GM19043 (cell line): Measurements from ENCODE around the gene KRT15.

ENCODE experiments used
- ATAC-seq: cut with Tn5 transposase; IDR thresholded peaks from one replicate; pipeline ENCODE4 v1.9.1; 2021; ENCODE audit warnings: low read depth; ENCODE audit not compliant: unreplicated experiment

The KRT15 gene

GRCh38 chr17:41507315-41507880 lies 11.3 kb downstream of the KRT15 start:
- ATAC-seq, result no peak

GRCh38 chr17:41505809-41506767 lies 12.6 kb downstream of the KRT15 start:
- no peak for ATAC-seq

DNA sequence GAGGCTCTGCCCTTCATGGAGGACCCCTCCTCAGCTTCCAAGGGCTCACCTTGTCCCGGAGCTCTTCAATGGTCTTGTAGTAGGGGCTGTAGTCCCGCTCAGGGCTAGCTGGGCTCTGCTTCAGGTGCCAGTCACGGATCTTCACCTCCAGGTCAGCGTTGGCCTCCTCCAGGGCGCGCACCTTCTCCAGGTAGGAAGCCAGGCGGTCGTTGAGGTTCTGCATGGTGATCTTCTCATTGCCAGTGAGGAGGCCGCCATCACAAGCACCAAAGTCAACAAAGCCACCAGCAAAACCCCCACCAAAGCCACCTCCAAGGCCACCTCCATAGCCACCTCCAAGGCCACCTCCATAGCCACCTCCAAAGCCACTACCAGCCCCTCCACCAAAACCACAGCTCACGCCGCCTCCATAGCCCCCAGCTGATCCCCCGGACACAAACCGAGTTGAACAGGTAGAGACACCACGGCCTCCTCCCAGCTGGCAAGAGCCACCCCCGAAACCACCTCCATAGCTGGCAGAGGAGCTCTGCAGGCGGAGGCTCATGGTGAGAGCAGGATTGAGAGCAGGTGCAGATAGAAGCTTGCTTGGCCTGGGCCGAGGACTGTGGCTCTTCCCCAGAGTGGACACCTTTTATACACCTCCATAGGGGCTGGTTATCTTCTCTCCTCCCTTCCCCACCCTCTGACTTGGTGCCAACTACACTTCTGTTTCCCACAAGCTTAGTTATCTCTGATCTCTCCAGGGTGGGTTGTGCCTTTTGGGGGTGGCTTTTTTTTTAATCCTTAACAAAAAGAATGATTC lies 13.5 kb downstream of the KRT15 start, which contains the start of gene KRT13:
Gene KRT13 (minus strand): TSS at position 606 of the 802 bp plus-strand sequence. CDS start 62 bp downstream, at position 544.
- no peak for ATAC-seq

DNA sequence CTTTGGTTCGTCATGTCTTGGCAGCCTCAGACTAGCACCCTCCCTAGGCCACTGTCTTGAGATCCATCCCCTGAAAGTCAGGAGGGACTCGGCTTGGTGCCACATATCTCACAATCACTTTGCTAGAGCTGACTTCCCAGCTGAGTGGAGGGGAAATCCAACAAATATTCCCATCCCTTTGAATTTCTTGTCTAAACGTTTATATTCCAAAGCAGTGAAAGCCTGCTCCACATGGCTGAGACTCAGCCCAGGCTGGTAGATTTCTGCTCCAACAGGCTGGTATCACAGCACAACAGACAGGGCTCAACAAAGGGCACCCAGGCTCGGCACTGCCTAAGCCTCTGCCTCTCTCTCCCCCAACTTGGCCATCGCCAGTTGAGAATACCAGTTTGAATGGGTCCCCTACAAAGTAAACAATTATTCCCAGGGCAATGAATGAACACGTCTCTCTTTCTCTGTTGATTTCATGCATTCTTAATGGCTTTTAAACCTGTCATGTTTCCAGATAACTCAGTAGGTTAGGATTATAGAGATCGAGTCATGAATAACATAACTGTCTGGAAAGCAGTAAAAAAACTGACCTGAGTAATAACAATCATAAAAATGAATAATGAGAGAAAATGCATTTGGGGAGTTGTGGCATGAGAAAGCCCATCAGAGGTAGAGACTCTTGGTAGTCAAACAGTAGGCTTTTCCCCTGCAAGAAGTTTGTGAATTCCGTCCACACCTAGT lies 14.3 kb downstream of the KRT15 start:
- no peak for ATAC-seq

GRCh38 chr17:41503202-41503601 lies 15.5 kb downstream of the KRT15 start:
- no peak for ATAC-seq

DNA sequence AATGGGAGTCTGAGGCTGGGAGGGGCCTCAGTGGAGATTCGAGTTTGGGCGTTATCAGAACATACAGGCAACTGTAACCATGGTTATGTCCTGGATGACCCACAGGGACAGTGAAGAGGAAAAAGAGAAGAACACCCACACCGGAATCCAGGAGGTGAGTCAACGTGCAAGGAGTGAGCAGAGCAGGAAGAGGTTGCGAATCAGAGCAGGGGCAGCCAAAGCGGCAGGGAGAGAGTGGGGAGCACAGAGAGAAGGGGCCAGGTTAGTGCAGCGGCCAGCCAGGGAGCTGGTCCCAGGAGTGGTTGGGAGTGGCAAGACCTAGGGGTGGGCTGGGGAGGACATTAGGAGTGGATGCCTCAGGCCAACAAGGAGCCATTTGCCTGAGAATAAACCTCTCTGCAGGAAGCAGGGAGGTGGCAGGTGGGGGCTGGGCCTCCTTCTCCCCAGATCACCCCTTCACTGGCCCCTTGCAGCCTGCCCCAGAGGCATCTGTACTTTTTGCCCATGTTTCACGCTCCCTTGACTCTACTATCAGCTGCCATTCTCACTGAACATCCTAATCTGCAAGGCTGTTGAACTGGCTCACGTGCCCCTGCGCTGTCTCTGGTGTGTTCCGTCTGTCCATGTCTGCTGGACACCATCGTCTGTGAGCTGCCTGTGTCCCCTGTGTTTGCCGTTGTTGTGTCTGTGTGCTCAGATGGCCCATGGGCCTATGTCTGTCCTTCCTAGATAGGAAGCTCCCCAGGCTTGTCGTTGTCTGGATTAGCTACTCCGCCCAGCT lies 18.4 kb downstream of the KRT15 start:
- no peak for ATAC-seq

DNA sequence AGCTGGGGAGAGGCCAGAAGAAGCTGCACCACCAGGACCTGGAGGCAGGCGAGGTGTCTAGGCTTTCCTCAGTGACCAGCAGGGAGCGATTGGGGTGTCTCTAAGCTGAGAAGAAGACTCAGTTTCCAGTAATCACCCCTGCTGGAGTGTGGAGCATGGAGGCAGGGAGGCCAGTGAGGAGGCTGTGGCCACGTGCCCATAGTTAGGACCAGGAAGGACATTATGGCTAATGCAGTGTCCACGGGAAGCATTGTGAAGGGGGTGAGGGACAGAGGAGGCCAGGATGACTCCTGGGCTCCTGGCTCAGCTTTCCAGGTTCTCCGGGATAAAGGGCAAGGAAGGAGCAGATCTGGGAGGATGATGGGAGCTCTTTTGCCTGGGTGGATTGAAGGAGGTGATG lies 19.0 kb downstream of the KRT15 start:
- no peak for ATAC-seq

DNA sequence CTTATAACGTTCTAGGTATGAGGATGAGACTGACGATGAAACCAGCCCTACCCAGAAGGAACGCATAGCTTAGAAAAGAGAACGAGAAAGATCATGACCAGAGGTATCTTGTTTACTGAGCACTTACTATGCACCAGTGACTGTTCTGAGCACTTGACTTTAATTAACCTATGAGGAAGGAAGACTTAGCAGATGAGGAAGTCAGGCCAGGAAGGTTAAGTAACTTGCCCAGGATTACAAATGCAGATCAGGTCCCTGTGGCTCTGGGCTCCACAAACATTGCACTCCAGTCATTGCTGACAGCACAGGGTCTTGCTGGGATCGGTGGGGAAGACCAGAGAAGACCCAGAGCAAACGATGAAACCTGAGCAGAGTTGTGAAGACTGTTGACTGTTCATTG lies 20.4 kb downstream of the KRT15 start:
- ATAC-seq, result no peak

GRCh38 chr17:41496803-41497484 lies 21.7 kb downstream of the KRT15 start:
- ATAC-seq, result peak; percentile 55

- no peak for ATAC-seq
Observed at GRCh38 chr17:41494524-41494923, 24.2 kb downstream of the KRT15 start.

- ATAC-seq, result no peak
Observed at GRCh38 chr17:41492771-41493170, 25.9 kb downstream of the KRT15 start.

- no peak for ATAC-seq
Observed at GRCh38 chr17:41492351-41492750, 26.3 kb downstream of the KRT15 start.

GRCh38 chr17:41491476-41491875 lies 27.2 kb downstream of the KRT15 start:
- no peak for ATAC-seq

DNA sequence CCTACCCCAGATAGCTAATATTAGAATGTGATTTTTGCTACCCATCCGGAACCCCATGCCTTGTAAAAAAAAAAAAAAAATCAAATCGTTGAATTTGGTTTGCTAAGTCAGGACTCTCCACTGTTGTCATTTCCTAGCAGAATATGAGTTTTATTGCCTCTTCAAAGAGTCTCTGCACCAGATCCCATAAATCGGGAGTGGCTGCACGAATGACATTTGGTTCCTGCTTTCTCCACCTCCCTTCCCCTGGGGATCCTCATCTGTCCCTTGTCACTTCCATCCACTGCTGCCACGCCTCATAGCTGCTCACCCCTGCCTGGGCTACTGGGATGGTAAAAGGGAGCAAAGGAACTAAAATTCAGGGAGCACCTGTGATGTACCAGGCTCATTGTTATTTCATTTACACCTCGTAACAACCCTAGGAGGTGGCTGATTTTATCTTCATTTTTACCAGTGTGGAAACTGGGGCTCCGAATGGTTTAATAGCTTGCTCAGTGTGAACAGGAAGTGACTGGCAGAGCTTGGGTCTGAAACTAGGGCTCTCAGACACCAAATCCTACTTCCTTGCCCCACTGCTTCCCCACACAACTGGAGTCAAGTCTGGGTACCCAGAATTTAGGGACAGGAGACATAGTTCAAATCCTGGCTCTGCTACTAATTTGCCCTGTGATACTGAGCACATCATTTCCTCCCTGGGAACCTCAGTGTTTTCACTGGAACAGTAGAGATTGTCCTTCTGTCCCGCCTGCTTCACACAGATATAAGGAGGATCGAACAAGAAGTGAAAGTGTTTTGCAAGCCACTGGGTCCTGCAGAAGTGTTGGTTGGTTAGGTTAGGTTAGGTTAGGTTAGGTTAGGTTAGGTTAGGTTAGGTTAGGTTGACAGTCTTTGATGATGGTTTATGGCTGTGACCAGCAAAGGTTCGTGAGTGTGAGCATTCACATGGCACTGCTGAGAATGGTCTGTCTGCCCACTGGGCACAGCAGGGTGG lies 28.4 kb downstream of the KRT15 start:
- no peak for ATAC-seq

DNA sequence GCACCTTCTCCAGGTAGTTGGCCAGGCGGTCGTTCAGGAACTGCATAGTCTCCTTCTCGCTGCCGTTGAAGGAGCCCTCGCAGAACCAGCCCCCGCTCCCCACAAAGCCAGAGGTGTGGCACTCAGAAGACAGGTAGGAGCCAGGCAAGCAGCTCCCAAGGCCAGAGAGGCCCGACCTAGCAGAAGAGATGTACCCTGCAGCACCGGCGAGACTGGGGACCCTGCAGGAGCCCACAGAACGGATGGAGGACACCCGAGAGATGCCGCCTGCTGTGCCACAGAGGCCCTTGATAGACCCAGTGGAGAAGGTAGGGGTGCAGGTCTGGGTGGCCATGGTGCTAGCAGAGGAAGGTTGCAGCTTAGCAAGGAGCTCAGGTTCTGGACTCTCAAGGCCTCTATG lies 29.2 kb downstream of the KRT15 start, which contains the start of gene KRT36:
Gene KRT36 (minus strand): TSS at position 380 of the 400 bp plus-strand sequence. CDS start 46 bp downstream, at position 334.
- no peak for ATAC-seq

GRCh38 chr17:41486809-41487530 lies 31.7 kb downstream of the KRT15 start:
- ATAC-seq, result no peak

- no peak for ATAC-seq
Observed at GRCh38 chr17:41486316-41486715, 32.4 kb downstream of the KRT15 start.
